Esophagus (tissue), 2 donors: ENCODE measurements around the gene FOXB2. TPM values are rescaled to one million over a fixed set of nuclear protein-coding genes. Genes with fewer than 3 reads are reported as not detected.
A peak's percentile ranks its signal among the peaks of the same experiment; 100 is the strongest.

Experiments used
- H3K27ac ChIP-seq, 2 donors: one replicate each; pipeline ENCODE4 v1.5.1; 2013; ENCODE audit warnings: low read depth in 2 of 2, mild to moderate bottlenecking in 2 of 2, inconsistent platforms in 1 of 2, low read length in 1 of 2, moderate library complexity in 1 of 2
- H3K27me3 ChIP-seq, 2 donors: one replicate each; pipeline ENCODE4 v1.6.1; 2013; ENCODE audit warnings: low read length in 2 of 2, control low read depth in 1 of 2, mild to moderate bottlenecking in 1 of 2; ENCODE audit not compliant: insufficient read depth in 2 of 2, control insufficient read depth in 1 of 2
- H3K36me3 ChIP-seq, 2 donors: one replicate each; pipeline ENCODE4 v1.6.1; 2013; ENCODE audit warnings: low read length in 1 of 2; ENCODE audit not compliant: control insufficient read depth in 2 of 2, insufficient read depth in 2 of 2
- H3K4me1 ChIP-seq, 2 donors: one replicate each; pipeline ENCODE4 v1.6.1; 2013; ENCODE audit warnings: low read length in 1 of 2; ENCODE audit not compliant: control insufficient read depth in 2 of 2, insufficient read depth in 2 of 2
- H3K4me3 ChIP-seq, 2 donors: one replicate each; pipeline ENCODE4 v1.5.1; 2013; ENCODE audit warnings: low read length in 2 of 2, mild to moderate bottlenecking in 2 of 2, low read depth in 1 of 2, moderate library complexity in 1 of 2
- H3K9me3 ChIP-seq, 2 donors: one replicate each; pipeline ENCODE4 v1.6.1; 2013; ENCODE audit warnings: mild to moderate bottlenecking in 2 of 2, low read depth in 1 of 2, low read length in 1 of 2, moderate library complexity in 1 of 2; ENCODE audit not compliant: control insufficient read depth in 2 of 2, insufficient read depth in 1 of 2
- WGBS, 2 donors: extraction: QIAGEN DNeasy Blood & Tissue Kit; methylation state at CpG; one replicate each; pipeline ENCODE4 v1.1.7; 2013; 5-methylcytosine and 5-hydroxymethylcytosine counted together
- polyA plus RNA-seq, 2 donors: library from polyadenylated mRNA; stranded (reverse); fragments of 200-250 nt; gene quantifications; one replicate each; pipeline ENCODE4 v1.2.3, GENCODE V29; 2013
- donor health status: healthy with polysubstance abuse.
- donor health status: Bipolar disorder and iron deficiency.

The FOXB2 gene
- polyA plus RNA-seq, 2 donors: not detected

DNA sequence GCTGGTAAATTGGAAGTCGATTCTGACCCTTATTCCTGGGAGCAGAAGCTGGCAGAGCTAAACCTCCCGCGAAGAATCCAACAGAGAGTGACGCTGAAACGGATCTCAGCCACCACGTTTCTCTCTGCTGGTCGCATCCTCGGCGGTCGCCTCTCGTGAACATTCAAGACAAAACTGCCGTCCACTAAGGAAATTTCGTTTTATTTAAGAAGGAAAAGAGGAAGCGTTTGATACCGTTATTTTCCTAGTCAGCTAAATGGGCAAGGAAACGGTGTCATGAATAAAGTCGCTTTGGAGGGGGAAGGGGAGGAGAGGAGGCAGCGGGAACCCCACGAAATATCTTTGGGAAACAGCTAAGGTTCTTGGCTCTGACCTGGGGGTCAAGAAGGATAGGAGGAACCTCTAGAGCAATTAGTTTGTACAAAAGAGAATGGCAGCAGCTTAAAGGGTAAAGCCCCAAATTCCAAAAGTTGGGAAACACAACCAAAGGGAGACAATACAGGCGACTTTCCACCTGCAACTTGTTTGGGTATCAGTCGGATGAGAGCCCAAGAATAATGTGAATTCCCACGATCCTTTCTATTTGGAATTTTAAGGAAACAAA is 1.9 kb downstream of the FOXB2 start:
- peaks cover 8 to 16% of the 10 kb centered on the region in 2 donors for H3K4me1 ChIP-seq
- 8 to 9% methylated on average over 22 of the region's 22 CpGs for WGBS, 2 donors
- H3K9me3 ChIP-seq: peaks cover 0 to 8% of the 10 kb centered on the region in 2 donors
- H3K27ac ChIP-seq: no peak overlapping the region
- no peaks in the 10 kb centered on the region for H3K36me3 ChIP-seq
- peak overlapping the region in 1 of 2 donors; percentile 27 for H3K4me3 ChIP-seq
- peaks cover 17 to 50% of the 10 kb centered on the region in 2 donors for H3K27me3 ChIP-seq

DNA sequence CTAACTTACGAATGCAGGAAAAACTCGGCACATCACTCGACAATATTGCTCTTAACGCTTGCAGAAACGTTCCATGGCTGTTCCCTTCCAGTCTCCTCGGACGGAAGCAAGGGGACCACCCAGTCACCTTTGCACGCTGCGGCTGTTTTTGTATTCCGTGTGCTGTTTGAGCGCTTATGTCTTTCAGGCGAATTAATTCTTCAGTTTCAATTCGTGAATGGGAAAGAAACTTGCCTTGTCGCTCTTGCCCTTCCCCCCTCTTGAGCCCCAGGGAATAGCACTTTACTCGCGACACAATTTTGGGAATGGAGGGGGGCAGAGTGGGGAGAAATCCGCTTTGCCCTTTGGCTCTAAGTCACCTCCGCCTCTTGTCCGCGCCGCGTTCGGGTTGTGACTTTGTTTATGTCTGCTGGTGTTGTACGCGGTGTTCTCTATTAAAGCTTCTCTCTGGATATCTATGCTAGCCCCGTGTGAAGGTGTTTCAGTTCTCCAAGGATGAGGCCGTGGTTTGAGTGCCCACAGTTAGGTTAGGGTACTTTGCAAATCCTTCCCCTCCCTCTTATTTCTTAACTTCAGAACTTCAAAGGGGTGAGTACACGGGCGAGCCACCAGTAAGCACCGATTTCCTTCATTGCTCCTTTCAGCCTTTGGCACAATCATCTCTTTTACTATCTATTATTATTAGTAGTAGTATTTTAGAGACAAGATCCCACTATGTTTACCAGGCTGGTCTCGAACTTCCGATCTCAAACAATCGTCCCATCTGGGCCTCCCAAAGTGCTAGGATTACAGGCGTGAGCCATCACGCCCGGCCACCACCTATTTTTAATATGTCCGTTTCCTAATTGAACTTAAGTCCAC is 2.7 kb downstream of the FOXB2 start:
- WGBS, 2 donors: 13% methylated on average over 37 of the region's 37 CpGs
- Histone ChIP-seq H3K27ac (no peak overlapping the region), H3K36me3 (no peaks in the 10 kb centered on the region), H3K27me3 (peaks cover 11 to 42% of the 10 kb centered on the region in 2 donors), H3K4me1 (peaks cover 8 to 16% of the 10 kb centered on the region in 2 donors), H3K9me3 (peaks cover 0 to 6% of the 10 kb centered on the region in 2 donors), H3K4me3 (peak overlapping the region in 1 of 2 donors; percentile 27)

DNA sequence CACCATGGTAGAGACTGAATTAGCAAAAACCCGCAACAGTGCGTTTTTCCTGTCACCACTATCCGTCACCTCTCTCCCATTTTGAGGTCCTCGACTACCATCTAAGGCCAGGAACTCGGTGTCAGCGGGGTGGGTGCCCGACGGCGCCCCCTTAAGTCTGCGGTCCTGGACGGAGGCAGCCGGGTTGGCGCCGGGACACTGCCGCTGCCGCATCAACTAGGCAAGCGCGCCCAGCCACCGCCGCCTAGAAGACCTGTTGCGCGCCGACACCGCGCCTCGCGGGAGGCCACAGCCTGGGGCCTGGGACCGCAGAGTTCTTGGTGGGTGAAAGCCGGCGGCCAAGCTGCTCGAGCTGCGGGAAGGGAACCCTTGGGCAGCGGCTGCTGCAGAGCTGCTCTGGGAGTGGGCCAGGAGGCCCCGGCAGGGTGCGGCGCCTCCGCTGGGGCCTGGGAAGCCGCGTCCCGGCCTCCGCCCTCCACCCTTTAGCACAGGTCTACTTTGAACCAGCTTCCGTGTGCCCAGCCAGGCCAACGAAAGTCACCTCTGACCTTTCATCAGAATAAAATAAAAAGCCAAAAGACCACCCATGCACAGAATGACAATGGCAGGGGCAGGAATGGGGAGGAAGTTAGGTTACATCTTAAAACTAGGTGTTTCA is 3.5 kb downstream of the FOXB2 start:
- Histone ChIP-seq H3K4me1 (peaks cover 8 to 16% of the 10 kb centered on the region in 2 donors), H3K4me3 (no peak overlapping the region), H3K36me3 (no peaks in the 10 kb centered on the region), H3K9me3 (peaks cover 0 to 6% of the 10 kb centered on the region in 2 donors), H3K27ac (no peak overlapping the region), H3K27me3 (peaks cover 10 to 36% of the 10 kb centered on the region in 2 donors)
- WGBS, 2 donors: 3 to 11% methylated on average over 43 of the region's 43 CpGs

DNA sequence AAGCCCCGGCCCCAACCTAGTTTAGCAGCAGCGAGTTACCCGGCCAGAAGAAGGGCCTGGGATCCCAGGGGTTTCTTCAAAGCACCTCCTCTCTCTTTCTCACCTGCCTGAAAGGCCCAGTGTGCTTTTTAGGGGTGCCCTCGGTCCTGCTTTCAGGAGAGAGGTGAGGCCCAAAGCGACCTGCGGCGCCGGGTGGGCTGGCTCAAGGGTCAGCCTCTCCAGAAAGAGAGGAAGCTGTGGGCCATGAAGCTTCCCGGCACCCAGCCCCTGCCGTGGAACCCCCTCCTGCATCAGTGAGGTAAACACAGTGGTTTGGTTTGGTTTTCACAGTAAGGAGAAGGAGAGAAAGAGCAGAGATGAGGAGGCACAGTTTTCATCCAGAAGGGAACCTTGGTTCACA is 4.3 kb downstream of the FOXB2 start:
- Histone ChIP-seq H3K27ac (no peak overlapping the region), H3K36me3 (no peaks in the 10 kb centered on the region), H3K4me1 (peaks cover 4 to 12% of the 10 kb centered on the region in 2 donors), H3K27me3 (peaks cover 5 to 33% of the 10 kb centered on the region in 2 donors), H3K9me3 (peaks cover 0 to 6% of the 10 kb centered on the region in 2 donors), H3K4me3 (no peak overlapping the region)
- 43 to 55% methylated on average over 10 of the region's 10 CpGs for WGBS, 2 donors

DNA sequence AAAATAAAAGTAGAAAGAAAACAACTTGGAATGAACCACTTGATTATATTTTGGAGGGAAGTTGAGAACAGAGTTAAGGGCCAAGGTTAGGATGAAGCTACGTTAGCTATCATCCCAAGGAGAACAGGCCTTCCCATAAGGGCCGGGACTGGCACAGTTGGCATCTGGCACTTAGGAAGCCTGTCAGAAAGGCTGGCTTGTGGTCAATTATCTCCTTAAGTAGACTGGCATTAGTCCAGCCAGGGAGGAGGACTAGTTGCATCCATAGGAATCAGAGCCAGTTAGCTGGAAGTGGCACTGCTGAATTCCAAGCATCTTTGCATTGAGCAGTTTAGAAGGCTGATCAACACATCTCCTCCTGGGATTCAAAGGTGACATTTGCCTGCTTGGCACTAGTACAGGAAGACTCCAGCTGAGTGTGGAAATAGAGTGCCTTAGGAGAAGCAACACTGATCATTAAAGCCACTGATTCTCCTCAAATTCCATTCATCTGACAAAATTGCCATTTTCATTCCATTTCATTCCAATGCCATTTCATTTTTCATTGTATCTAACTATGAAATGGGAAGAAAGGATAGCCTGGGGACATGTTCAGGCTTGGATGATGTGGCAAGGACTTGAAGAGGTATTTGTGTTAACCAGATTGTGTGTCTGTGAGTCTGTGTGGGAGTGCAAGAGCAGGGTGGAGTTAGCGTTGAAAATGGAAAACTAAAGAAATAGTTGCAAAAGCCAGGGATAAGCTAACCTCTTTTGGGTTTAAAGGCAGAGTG is 5.5 kb downstream of the FOXB2 start:
- H3K27me3 ChIP-seq: peaks cover 5 to 22% of the 10 kb centered on the region in 2 donors
- H3K27ac ChIP-seq: no peak overlapping the region
- H3K36me3 ChIP-seq: no peaks in the 10 kb centered on the region
- peaks cover 0 to 3% of the 10 kb centered on the region in 2 donors for H3K9me3 ChIP-seq
- peaks cover 4 to 5% of the 10 kb centered on the region in 2 donors for H3K4me1 ChIP-seq
- H3K4me3 ChIP-seq: no peak overlapping the region
- 69 to 71% methylated on average over 3 of the region's 3 CpGs for WGBS, 2 donors

DNA sequence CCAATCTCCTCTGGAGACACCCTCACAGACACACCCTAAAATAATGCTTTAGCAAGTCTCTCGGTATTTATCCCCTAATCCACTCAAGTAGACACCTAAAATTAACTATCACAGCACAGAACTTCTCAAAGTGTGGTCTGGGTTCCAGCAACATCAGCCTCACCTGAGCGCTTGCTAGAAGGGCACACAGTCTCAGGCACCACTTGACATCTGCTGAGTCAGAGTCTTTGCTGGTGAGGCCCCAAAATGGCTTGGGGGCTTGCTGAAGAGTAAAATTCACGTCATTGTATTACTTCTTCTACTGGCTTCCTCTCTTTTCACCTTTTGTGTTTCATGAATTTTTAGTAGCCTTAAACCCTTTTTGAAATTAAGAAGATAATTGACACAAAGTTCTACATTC is 9.0 kb downstream of the FOXB2 start:
- peaks cover 0 to 3% of the 10 kb centered on the region in 2 donors for H3K27me3 ChIP-seq
- no peak overlapping the region for H3K4me3 ChIP-seq
- H3K9me3 ChIP-seq: no peaks in the 10 kb centered on the region
- H3K4me1 ChIP-seq: no peaks in the 10 kb centered on the region
- 46 to 47% methylated on average over 3 of the region's 3 CpGs for WGBS, 2 donors
- H3K36me3 ChIP-seq: no peaks in the 10 kb centered on the region
- H3K27ac ChIP-seq: no peak overlapping the region

DNA sequence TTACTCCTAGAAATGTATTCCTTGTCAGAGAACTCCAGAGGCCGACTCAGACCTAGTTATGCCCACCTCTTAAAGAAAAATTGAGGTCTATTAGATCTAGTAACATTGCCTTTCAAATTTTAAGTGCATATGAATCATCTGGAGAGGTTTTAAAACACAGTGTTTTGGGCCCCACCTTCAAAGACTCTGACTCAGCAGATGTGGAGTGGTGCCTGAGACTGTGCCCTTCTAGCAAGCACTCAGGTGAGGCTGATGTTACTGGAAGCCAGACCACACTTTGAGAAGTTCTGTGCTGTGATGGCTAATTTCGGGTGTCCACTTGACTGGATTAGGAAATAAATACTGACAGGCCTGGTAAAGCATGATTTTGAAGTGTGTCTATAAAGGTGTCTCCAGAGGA is 10.6 kb downstream of the FOXB2 start:
- Histone ChIP-seq H3K27ac (no peak overlapping the region), H3K27me3 (peaks cover 0 to 3% of the 10 kb centered on the region in 2 donors), H3K36me3 (no peaks in the 10 kb centered on the region), H3K9me3 (no peaks in the 10 kb centered on the region), H3K4me1 (no peaks in the 10 kb centered on the region), H3K4me3 (no peak overlapping the region)
- 63 to 73% methylated on average over 2 of the region's 2 CpGs for WGBS, 2 donors

DNA sequence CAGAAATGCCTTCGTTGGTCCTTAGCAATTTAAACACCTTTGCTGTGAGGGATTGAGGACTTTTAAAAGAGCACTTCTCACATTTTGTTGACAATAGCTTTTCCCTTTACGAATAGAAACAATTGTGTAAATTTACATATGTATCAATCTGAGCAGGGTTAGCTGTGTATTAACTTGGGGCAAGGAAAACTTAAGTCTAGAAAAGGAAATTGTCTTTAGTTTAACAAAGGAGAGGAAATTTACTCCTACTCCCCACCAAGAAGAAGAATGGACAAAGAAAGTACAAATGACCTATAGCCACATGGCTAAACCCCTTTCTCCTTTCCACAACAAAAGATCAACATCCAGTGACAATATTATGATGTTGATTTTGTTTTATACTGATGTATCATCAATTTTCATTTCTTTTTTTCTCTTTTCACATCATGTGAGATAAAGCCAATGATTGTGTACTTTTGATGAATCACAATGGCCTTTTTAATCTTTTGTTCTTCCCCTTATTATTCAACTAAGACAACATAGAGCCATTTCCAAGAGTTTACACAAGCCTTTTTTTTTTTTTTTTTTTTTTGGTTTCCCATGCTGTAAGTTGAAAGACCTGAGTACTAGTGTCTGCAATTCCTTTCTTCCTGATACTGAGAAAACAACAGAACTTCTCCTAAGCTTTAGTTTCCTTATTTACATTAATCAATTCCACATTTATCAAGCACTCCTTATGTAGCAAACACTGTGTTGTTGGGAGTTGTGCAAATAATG is 19.0 kb downstream of the FOXB2 start:
- Histone ChIP-seq H3K27ac (no peak overlapping the region), H3K4me1 (no peaks in the 10 kb centered on the region), H3K27me3 (no peaks in the 10 kb centered on the region), H3K36me3 (no peaks in the 10 kb centered on the region), H3K4me3 (no peak overlapping the region), H3K9me3 (no peaks in the 10 kb centered on the region)
- 8 to 10% methylated on average over 2 of the region's 2 CpGs for WGBS, 2 donors
